HEK293 (cell line): ENCODE data around the gene RBM10.
A peak's percentile ranks its signal among the peaks of the same experiment; 100 is the strongest.

Source experiments
- AEBP2 ChIP-seq: fragments of 450-650 bp; formaldehyde crosslinking; IDR thresholded peaks from 2 replicates; pipeline ENCODE4 v1.5.1; 2016; ENCODE audit warnings: missing biosample characterization, missing genetic modification characterization, borderline replicate concordance
- ATF2 ChIP-seq: fragments of 450-650 bp; formaldehyde crosslinking; IDR thresholded peaks from 2 replicates; pipeline ENCODE4 v1.5.1; 2016; ENCODE audit warnings: missing biosample characterization, missing genetic modification characterization, low read depth
- HIC1 ChIP-seq: fragments of 450-650 bp; formaldehyde crosslinking; IDR thresholded peaks from 2 replicates; pipeline ENCODE4 v1.5.1; 2016; ENCODE audit warnings: missing biosample characterization, missing genetic modification characterization
- KLF16 ChIP-seq: fragments of 450-650 bp; formaldehyde crosslinking; IDR thresholded peaks from 2 replicates; pipeline ENCODE4 v1.5.1; 2017; ENCODE audit warnings: missing biosample characterization, missing genetic modification characterization
- MEIS1 ChIP-seq: sonication (generic); formaldehyde crosslinking; IDR thresholded peaks from 2 replicates; pipeline ENCODE4 v1.8.1; 2022; ENCODE audit warnings: missing genetic modification reagents, mild to moderate bottlenecking, borderline replicate concordance
- MZF1 ChIP-seq: fragments of 450-650 bp; formaldehyde crosslinking; IDR thresholded peaks from 2 replicates; pipeline ENCODE4 v1.5.1; 2017; ENCODE audit warnings: missing biosample characterization, missing genetic modification characterization, borderline replicate concordance
- OSR2 ChIP-seq: fragments of 450-650 bp; formaldehyde crosslinking; IDR thresholded peaks from 2 replicates; pipeline ENCODE4 v1.5.1; 2016; ENCODE audit warnings: missing biosample characterization, missing genetic modification characterization
- PRDM2 ChIP-seq: fragments of 450-650 bp; formaldehyde crosslinking; IDR thresholded peaks from 2 replicates; pipeline ENCODE4 v1.5.1; 2016; ENCODE audit warnings: missing biosample characterization, missing genetic modification characterization, borderline replicate concordance
- REPIN1 ChIP-seq: fragments of 450-650 bp; formaldehyde crosslinking; IDR thresholded peaks from 2 replicates; pipeline ENCODE4 v1.5.1; 2017; ENCODE audit warnings: missing biosample characterization, missing genetic modification characterization, low read depth
- SP7 ChIP-seq: fragments of 450-650 bp; formaldehyde crosslinking; IDR thresholded peaks from 2 replicates; pipeline ENCODE4 v1.5.1; 2016; ENCODE audit warnings: missing biosample characterization, missing genetic modification characterization
- YY1 ChIP-seq: fragments of 450-650 bp; formaldehyde crosslinking; IDR thresholded peaks from 2 replicates; pipeline ENCODE4 v1.5.1; 2018; ENCODE audit warnings: missing biosample characterization, missing genetic modification characterization
- ZBTB48 ChIP-seq: fragments of 450-650 bp; formaldehyde crosslinking; IDR thresholded peaks from 2 replicates; pipeline ENCODE4 v1.5.1; 2016; ENCODE audit warnings: missing biosample characterization, missing genetic modification characterization
- ZFP41 ChIP-seq: fragments of 450-650 bp; formaldehyde crosslinking; IDR thresholded peaks from 2 replicates; pipeline ENCODE4 v1.5.1; 2016; ENCODE audit warnings: missing biosample characterization, missing genetic modification characterization, borderline replicate concordance
- ZNF140 ChIP-seq: fragments of 450-650 bp; formaldehyde crosslinking; IDR thresholded peaks from 2 replicates; pipeline ENCODE4 v1.5.1; 2016; ENCODE audit warnings: missing biosample characterization, missing genetic modification characterization
- ZNF184 ChIP-seq: fragments of 450-650 bp; IDR thresholded peaks from 2 replicates; pipeline ENCODE4 v1.5.1; 2018; ENCODE audit warnings: missing biosample characterization, mild to moderate bottlenecking, missing genetic modification characterization
- ZNF341 ChIP-seq: fragments of 450-650 bp; formaldehyde crosslinking; IDR thresholded peaks from 2 replicates; pipeline ENCODE4; 2016; ENCODE audit warnings: low read depth, missing biosample characterization, missing genetic modification characterization
- ZNF488 ChIP-seq: fragments of 450-650 bp; formaldehyde crosslinking; IDR thresholded peaks from 2 replicates; pipeline ENCODE4 v1.5.1; 2016; ENCODE audit warnings: missing biosample characterization, missing genetic modification characterization
- ZNF561 ChIP-seq: fragments of 450-650 bp; IDR thresholded peaks from 2 replicates; pipeline ENCODE4 v1.5.1; 2018; ENCODE audit warnings: missing biosample characterization, missing genetic modification characterization, borderline replicate concordance
- ZNF677 ChIP-seq: fragments of 450-650 bp; IDR thresholded peaks from 2 replicates; pipeline ENCODE4 v1.5.0; 2018; ENCODE audit warnings: missing biosample characterization, mild to moderate bottlenecking, missing genetic modification characterization, moderate library complexity
- ZNF692 ChIP-seq: fragments of 450-650 bp; formaldehyde crosslinking; IDR thresholded peaks from 2 replicates; pipeline ENCODE4 v1.5.1; 2016; ENCODE audit warnings: missing biosample characterization, missing genetic modification characterization
- ZNF707 ChIP-seq: fragments of 450-650 bp; formaldehyde crosslinking; IDR thresholded peaks from 2 replicates; pipeline ENCODE4 v1.5.1; 2016; ENCODE audit warnings: missing biosample characterization, missing genetic modification characterization
- ZSCAN16 ChIP-seq: fragments of 450-650 bp; formaldehyde crosslinking; IDR thresholded peaks from 2 replicates; pipeline ENCODE4 v1.5.1; 2016; ENCODE audit warnings: missing biosample characterization, missing genetic modification characterization
- ZSCAN18 ChIP-seq: fragments of 450-650 bp; formaldehyde crosslinking; IDR thresholded peaks from 2 replicates; pipeline ENCODE4 v1.5.1; 2016; ENCODE audit warnings: missing biosample characterization, missing genetic modification characterization

Gene RBM10

GRCh38 chrX:47217121-47217851 is 72.3 kb downstream of the RBM10 start (continued):
- TF ChIP-seq PRDM2 (tag by site-specific recombination) (no peak), ZNF707 (tag by site-specific recombination) (no peak), ZNF140 (no peak), ZSCAN16 (no peak), YY1 (tag by site-specific recombination) (no peak), SP7 (peak; percentile 47; the same call in 1 of the 2 replicates), ZNF561 (tag by site-specific recombination) (no peak), MEIS1 (CRISPR knock-in tag) (no peak), ZNF341 (tag by site-specific recombination) (peak; percentile 84), ZNF692 (tag by site-specific recombination) (peak; percentile 35; the same call in 1 of the 2 replicates), ZBTB48 (0 out of 2 replicates have a peak, but pooled peaks have one; percentile 45), ZSCAN18 (no peak), REPIN1 (tag by site-specific recombination) (no peak), KLF16 (no peak), ATF2 (no peak), ZNF184 (tag by site-specific recombination) (0 out of 2 replicates have a peak, but pooled peaks have one; percentile 8), HIC1 (tag by site-specific recombination) (peak; percentile 60), ZNF488 (tag by site-specific recombination) (no peak), ZFP41 (tag by site-specific recombination) (no peak), AEBP2 (tag by site-specific recombination) (no peak), OSR2 (no peak), ZNF677 (no peak), MZF1 (tag by site-specific recombination) (no peak)
